ENCODE results near the gene PSMC1. TPM values are rescaled to one million over a fixed set of nuclear protein-coding genes. Genes with fewer than 3 reads are reported as not detected.
A peak's percentile ranks its signal among the peaks of the same experiment; 100 is the strongest.

Gene PSMC1
- total and polyA plus RNA-seq, 8 donors, result 64.3 to 118 (median 107) TPM

GRCh38 chr14:90268420-90268819 is 12.1 kb downstream of the PSMC1 start:
- TF ChIP-seq CTCF (IDR thresholded peaks at IDR 0.05), result no peak
- peaks cover 0 to 98% of the 10 kb centered on the region in 2 donors for H3K36me3 ChIP-seq
- H3K4me3 ChIP-seq, result no peak overlapping the region
- ATAC-seq (no peak), DNase-seq (no peak)
- no peak overlapping the region for H3K27ac ChIP-seq
- intact Hi-C loops (cut with DNase I), result no loop called here
- no peaks in the 10 kb centered on the region for H3K9me3 ChIP-seq
- peaks cover 0 to 7% of the 10 kb centered on the region in 2 donors for H3K4me1 ChIP-seq
- no peaks in the 10 kb centered on the region for H3K27me3 ChIP-seq

GRCh38 chr14:90272523-90272922 is 16.2 kb downstream of the PSMC1 start:
- ATAC-seq (peak; percentile 55), DNase-seq (peak in 1 of 4 donors; percentile 55)
- Histone ChIP-seq H3K4me1 (peaks cover 0 to 16% of the 10 kb centered on the region in 2 donors), H3K4me3 (no peak overlapping the region), H3K27ac (peak overlapping the region in 1 of 2 donors; percentile 63), H3K27me3 (no peaks in the 10 kb centered on the region), H3K36me3 (peaks cover 0 to 91% of the 10 kb centered on the region in 2 donors), H3K9me3 (no peaks in the 10 kb centered on the region)
- no peak for TF ChIP-seq CTCF (IDR thresholded peaks at IDR 0.05)
- intact Hi-C loops (cut with DNase I), result no loop called here

GRCh38 chr14:90273532-90273931 is 17.2 kb downstream of the PSMC1 start:
- Histone ChIP-seq H3K9me3 (no peaks in the 10 kb centered on the region), H3K4me1 (peaks cover 0 to 16% of the 10 kb centered on the region in 2 donors), H3K4me3 (no peak overlapping the region), H3K27me3 (no peaks in the 10 kb centered on the region), H3K36me3 (peaks cover 0 to 91% of the 10 kb centered on the region in 2 donors), H3K27ac (no peak overlapping the region)
- DNase-seq, result no peak
- no peak for TF ChIP-seq CTCF (IDR thresholded peaks at IDR 0.05)
- intact Hi-C loops (cut with DNase I), result no loop called here
- ATAC-seq, result peak; percentile 11

- Histone ChIP-seq H3K36me3 (peaks cover 0 to 91% of the 10 kb centered on the region in 2 donors), H3K4me3 (no peak overlapping the region), H3K4me1 (peaks cover 0 to 16% of the 10 kb centered on the region in 2 donors), H3K9me3 (no peaks in the 10 kb centered on the region), H3K27ac (no peak overlapping the region), H3K27me3 (no peaks in the 10 kb centered on the region)
- intact Hi-C loops (cut with DNase I), result no loop called here
- DNase-seq (no peak), ATAC-seq (no peak)
- no peak for TF ChIP-seq CTCF (IDR thresholded peaks at IDR 0.05)
These were observed 17.7 kb downstream of the PSMC1 start for GRCh38 chr14:90274019-90274418.

GRCh38 chr14:90274808-90275457 is 18.6 kb downstream of the PSMC1 start:
- no peaks in the 10 kb centered on the region for H3K27me3 ChIP-seq
- ATAC-seq (peak; percentile 35), DNase-seq (no peak)
- H3K9me3 ChIP-seq, result no peaks in the 10 kb centered on the region
- intact Hi-C loops (cut with DNase I), result no loop called here
- TF ChIP-seq CTCF (IDR thresholded peaks at IDR 0.05), result no peak
- peaks cover 0 to 91% of the 10 kb centered on the region in 2 donors for H3K36me3 ChIP-seq
- H3K4me1 ChIP-seq, result peaks cover 0 to 16% of the 10 kb centered on the region in 2 donors
- peak overlapping the region; percentile 2 to 51 for H3K27ac ChIP-seq
- H3K4me3 ChIP-seq, result no peak overlapping the region
